Left lung (tissue), 10 donors: ENCODE data around the gene GSG1L. TPM values are rescaled to one million over a fixed set of nuclear protein-coding genes. Genes with fewer than 3 reads are reported as not detected.

ENCODE experiments used
- ATAC-seq: fragments of 200-7000 bp; cut with Tn5 transposase; one replicate; pipeline ENCODE4 v1.9.1; 2020; ENCODE audit warnings: moderate library complexity
- DNase-seq, 4 donors: peaks; one replicate each; pipeline ENCODE4 v3.0.0-alpha.2; 2013 to 2020
- H3K27ac ChIP-seq, 2 donors: fragments of 200-600 bp; sonication (generic) in 1 of 2; one replicate each; pipeline versions ENCODE4 v1.5.0 to v1.8.0; 2020 to 2021
- H3K27me3 ChIP-seq, 2 donors: fragments of 200-600 bp; sonication (generic) in 1 of 2; one replicate each; pipeline versions ENCODE4 v1.5.0 to v1.8.0; 2020 to 2021
- H3K36me3 ChIP-seq, 2 donors: fragments of 200-600 bp; sonication (generic) in 1 of 2; one replicate each; pipeline versions ENCODE4 v1.5.0 to v1.8.0; 2020 to 2021
- H3K4me1 ChIP-seq, 2 donors: fragments of 200-600 bp; one replicate each; pipeline ENCODE4 v1.8.0; 2021
- H3K4me3 ChIP-seq, 2 donors: fragments of 200-600 bp; sonication (generic) in 1 of 2; one replicate each; pipeline versions ENCODE4 v1.5.0 to v1.8.0; 2020 to 2021; ENCODE audit warnings: mild to moderate bottlenecking in 1 of 2
- H3K9me3 ChIP-seq, 2 donors: fragments of 200-600 bp; sonication (generic) in 1 of 2; one replicate each; pipeline versions ENCODE4 v1.5.0 to v1.8.0; 2020 to 2021
- intact Hi-C, 2 donors: fragments of 100-400 bp; cut with DNase I; formaldehyde crosslinking; loops; one replicate each; pipeline versions ENCODE4 v1.11.2 to v1.14.2; 2022
- polyA plus RNA-seq, 6 donors: library from polyadenylated mRNA; unstranded; fragments of 120-200 nt; gene quantifications; one replicate each; pipeline ENCODE4 v1.2.1, GENCODE V29; 2013; ENCODE audit not compliant: insufficient read length in 6 of 6
- total RNA-seq, 2 donors: library from RNA; stranded (reverse); fragmentation: NEBNext Ultra II Directional; extraction: Animal tissue kit (Norgen Biotek cat#: 25700); gene quantifications; one replicate each; pipeline ENCODE4 v1.2.1, GENCODE V29; 2021
- TF ChIP-seq, protein P1 (sequence below), 2 donors: fragments of 200-600 bp; sonication (generic) in 1 of 2; IDR thresholded peaks; one replicate each; pipeline versions ENCODE4 v1.5.0 to v1.8.0; 2021; ENCODE audit warnings: antibody characterized with exemption in 2 of 2
- donor health status: DM: no; HTN: yes; CAD: no.
- donor health status: DM: no; HTN: no; CAD: no.

GSG1L gene
- total and polyA plus RNA-seq, 8 donors: 0.20 to 1.2 (median 0.65) TPM; not detected in 1

- H3K27ac ChIP-seq: no peak overlapping the region
- H3K4me1 ChIP-seq: no peaks in the 10 kb centered on the region
- H3K9me3 ChIP-seq: peaks cover 0 to 15% of the 10 kb centered on the region in 2 donors
- no peak overlapping the region for H3K4me3 ChIP-seq
- ATAC-seq (no peak), DNase-seq (peak in 1 of 4 donors; percentile 53)
- peaks cover 3 to 47% of the 10 kb centered on the region in 2 donors for H3K27me3 ChIP-seq
- H3K36me3 ChIP-seq: no peaks in the 10 kb centered on the region
- intact Hi-C loops: no loop called here
- TF ChIP-seq, protein P1, sequence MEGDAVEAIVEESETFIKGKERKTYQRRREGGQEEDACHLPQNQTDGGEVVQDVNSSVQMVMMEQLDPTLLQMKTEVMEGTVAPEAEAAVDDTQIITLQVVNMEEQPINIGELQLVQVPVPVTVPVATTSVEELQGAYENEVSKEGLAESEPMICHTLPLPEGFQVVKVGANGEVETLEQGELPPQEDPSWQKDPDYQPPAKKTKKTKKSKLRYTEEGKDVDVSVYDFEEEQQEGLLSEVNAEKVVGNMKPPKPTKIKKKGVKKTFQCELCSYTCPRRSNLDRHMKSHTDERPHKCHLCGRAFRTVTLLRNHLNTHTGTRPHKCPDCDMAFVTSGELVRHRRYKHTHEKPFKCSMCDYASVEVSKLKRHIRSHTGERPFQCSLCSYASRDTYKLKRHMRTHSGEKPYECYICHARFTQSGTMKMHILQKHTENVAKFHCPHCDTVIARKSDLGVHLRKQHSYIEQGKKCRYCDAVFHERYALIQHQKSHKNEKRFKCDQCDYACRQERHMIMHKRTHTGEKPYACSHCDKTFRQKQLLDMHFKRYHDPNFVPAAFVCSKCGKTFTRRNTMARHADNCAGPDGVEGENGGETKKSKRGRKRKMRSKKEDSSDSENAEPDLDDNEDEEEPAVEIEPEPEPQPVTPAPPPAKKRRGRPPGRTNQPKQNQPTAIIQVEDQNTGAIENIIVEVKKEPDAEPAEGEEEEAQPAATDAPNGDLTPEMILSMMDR (IDR thresholded peaks at IDR 0.05): no peak
Measured at GRCh38 chr16:28052274-28053128, 11.0 kb downstream of the GSG1L start.

DNA sequence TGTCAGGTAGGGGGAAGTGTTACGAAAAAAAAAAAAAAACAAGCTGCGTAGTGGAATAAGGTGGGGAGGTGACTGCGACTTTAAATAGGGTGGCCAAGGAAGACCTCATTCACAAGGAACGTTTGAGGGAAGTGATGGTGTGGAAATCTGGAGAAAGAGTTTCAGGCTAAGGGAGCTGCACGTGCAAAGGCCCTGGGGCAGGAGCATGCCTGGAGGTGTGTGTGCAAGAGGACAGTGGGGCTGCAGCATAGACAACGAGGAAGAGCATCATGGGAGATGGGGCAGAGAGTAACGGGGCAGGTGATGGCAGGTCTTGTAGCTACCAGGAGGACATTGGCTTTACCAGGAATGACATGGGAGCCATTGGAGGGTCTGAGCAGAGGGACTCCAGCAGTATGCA, 12.0 kb downstream of the GSG1L start:
- Histone ChIP-seq H3K9me3 (peaks cover 0 to 15% of the 10 kb centered on the region in 2 donors), H3K4me3 (no peak overlapping the region), H3K27me3 (peaks cover 3 to 40% of the 10 kb centered on the region in 2 donors), H3K36me3 (no peaks in the 10 kb centered on the region), H3K4me1 (no peaks in the 10 kb centered on the region), H3K27ac (no peak overlapping the region)
- no peak for ATAC-seq
- TF ChIP-seq, protein P1 (IDR thresholded peaks at IDR 0.05): no peak
- DNase-seq: no peak
- intact Hi-C loops: no loop called here

DNA sequence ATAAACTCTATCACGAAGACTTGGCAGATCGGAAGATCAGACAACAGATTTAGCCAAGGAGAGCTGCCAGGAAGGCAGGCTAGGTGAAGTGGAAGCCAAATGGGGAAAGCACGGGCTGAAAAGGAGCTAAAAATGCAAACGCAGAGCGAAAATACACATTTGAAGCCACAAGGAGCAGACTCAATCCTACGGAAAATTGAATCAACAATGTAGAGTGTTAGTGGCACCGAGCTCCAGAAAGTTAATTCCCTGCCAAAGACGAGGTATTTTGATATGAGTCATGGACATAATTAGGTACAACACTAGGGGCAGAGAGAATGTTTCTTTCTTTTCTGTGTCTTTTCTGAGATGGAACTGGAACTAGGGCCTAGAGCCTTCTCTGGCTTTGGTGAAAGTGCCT, 20.7 kb downstream of the GSG1L start:
- no peak overlapping the region for H3K27ac ChIP-seq
- DNase-seq: no peak
- peaks cover 0 to 2% of the 10 kb centered on the region in 2 donors for H3K9me3 ChIP-seq
- ATAC-seq: no peak
- intact Hi-C loops: no loop called here
- TF ChIP-seq, protein P1 (IDR thresholded peaks at IDR 0.05): no peak
- no peak overlapping the region for H3K4me3 ChIP-seq
- H3K27me3 ChIP-seq: peaks cover 0 to 8% of the 10 kb centered on the region in 2 donors
- no peaks in the 10 kb centered on the region for H3K36me3 ChIP-seq
- no peaks in the 10 kb centered on the region for H3K4me1 ChIP-seq

DNA sequence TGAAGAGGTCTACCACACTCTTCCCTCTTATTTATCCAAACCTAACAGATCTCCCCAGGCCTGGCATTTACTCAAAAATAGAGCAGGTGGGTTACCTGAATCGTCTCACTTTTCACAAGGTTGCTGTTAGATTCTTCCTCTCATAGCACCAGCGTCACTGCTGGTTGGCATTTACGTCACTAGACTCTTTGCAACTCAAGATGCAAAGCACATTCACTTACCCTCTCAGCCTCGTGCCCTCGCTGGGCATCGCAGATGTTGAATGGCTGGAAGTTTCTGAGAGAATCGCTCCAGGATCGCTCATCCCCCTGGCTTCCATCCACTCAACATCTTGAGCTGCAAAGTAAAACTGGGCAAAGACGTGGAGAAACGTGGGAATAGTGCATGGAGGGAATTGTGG, 21.9 kb downstream of the GSG1L start:
- Histone ChIP-seq H3K27ac (no peak overlapping the region), H3K4me3 (no peak overlapping the region), H3K27me3 (peaks cover 0 to 16% of the 10 kb centered on the region in 2 donors), H3K4me1 (no peaks in the 10 kb centered on the region), H3K9me3 (no peaks in the 10 kb centered on the region), H3K36me3 (no peaks in the 10 kb centered on the region)
- DNase-seq: no peak
- TF ChIP-seq, protein P1 (IDR thresholded peaks at IDR 0.05): no peak
- intact Hi-C loops: no loop called here
- no peak for ATAC-seq

GRCh38 chr16:28040039-28040438, 23.5 kb downstream of the GSG1L start:
- Histone ChIP-seq H3K27ac (no peak overlapping the region), H3K9me3 (no peaks in the 10 kb centered on the region), H3K27me3 (peaks cover 0 to 31% of the 10 kb centered on the region in 2 donors), H3K4me3 (no peak overlapping the region), H3K4me1 (no peaks in the 10 kb centered on the region), H3K36me3 (no peaks in the 10 kb centered on the region)
- intact Hi-C loops: no loop called here
- DNase-seq (no peak), ATAC-seq (no peak)
- TF ChIP-seq, protein P1 (IDR thresholded peaks at IDR 0.05): no peak
